KMS-11 (cell line): Measurements from ENCODE around the gene ALPK3.

Experiments used
- H2AFZ ChIP-seq: fragments of 200-600 bp; sonication (generic); 2 replicates; pipeline ENCODE4 v1.6.1; 2016; ENCODE audit warnings: antibody characterized with exemption, mixed run types, low read depth
- H3K27ac ChIP-seq: fragments of 200-600 bp; sonication (generic); 2 replicates; pipeline ENCODE4 v1.6.1; 2016; ENCODE audit warnings: mild to moderate bottlenecking, mixed run types
- H3K27me3 ChIP-seq: fragments of 200-600 bp; sonication (generic); 2 replicates; pipeline ENCODE4 v1.6.1; 2017; ENCODE audit warnings: mild to moderate bottlenecking, low read depth, mixed run types, moderate library complexity; ENCODE audit not compliant: insufficient read depth
- H3K36me3 ChIP-seq: fragments of 200-600 bp; sonication (generic); 2 replicates; pipeline ENCODE4 v1.6.1; 2017; ENCODE audit warnings: mild to moderate bottlenecking, mixed run types; ENCODE audit not compliant: insufficient read depth
- H3K4me1 ChIP-seq: fragments of 200-600 bp; sonication (generic); 2 replicates; pipeline ENCODE4 v1.6.1; 2016; ENCODE audit warnings: mild to moderate bottlenecking, low read depth, mixed run types; ENCODE audit not compliant: poor library complexity, severe bottlenecking
- H3K4me2 ChIP-seq: fragments of 200-600 bp; sonication (generic); 2 replicates; pipeline ENCODE4 v1.7.0; 2016; ENCODE audit warnings: mild to moderate bottlenecking, mixed run types
- H3K4me3 ChIP-seq: fragments of 200-600 bp; sonication (generic); IDR thresholded peaks from 2 replicates; pipeline ENCODE4 v1.6.1; 2017; ENCODE audit warnings: low read depth, low read length, mixed read lengths; ENCODE audit not compliant: insufficient read depth
- H3K79me2 ChIP-seq: fragments of 200-600 bp; sonication (generic); 2 replicates; pipeline ENCODE4 v1.6.1; 2016; ENCODE audit warnings: low read depth, mixed run types; ENCODE audit not compliant: insufficient read depth
- H3K9ac ChIP-seq: fragments of 200-600 bp; sonication (generic); 2 replicates; pipeline ENCODE4 v1.6.1; 2016; ENCODE audit warnings: mild to moderate bottlenecking, mixed run types
- H4K20me1 ChIP-seq: fragments of 200-600 bp; sonication (generic); 2 replicates; pipeline ENCODE4 v1.6.1; 2016; ENCODE audit warnings: mild to moderate bottlenecking, mixed run types; ENCODE audit not compliant: insufficient read depth
- CTCF ChIP-seq: fragments of 200-600 bp; sonication (generic); conservative IDR thresholded peaks from 2 replicates; pipeline ENCODE4 v1.6.1; 2017; ENCODE audit warnings: low read depth, mild to moderate bottlenecking, antibody characterized with exemption, low read length, moderate library complexity, mixed read lengths

The ALPK3 gene

GRCh38 chr15:84827246-84827645 lies 10.1 kb downstream of the ALPK3 start:
- H2AFZ ChIP-seq = no peak overlapping the region
- H3K27me3 ChIP-seq = no peaks in the 10 kb centered on the region
- no peak overlapping the region for H3K4me2 ChIP-seq
- H3K36me3 ChIP-seq = no peaks in the 10 kb centered on the region
- no peak for TF ChIP-seq CTCF
- peaks cover 10% of the 10 kb centered on the region for H3K4me1 ChIP-seq
- no peak overlapping the region for H3K9ac ChIP-seq
- no peaks in the 10 kb centered on the region for H3K79me2 ChIP-seq
- H4K20me1 ChIP-seq = no peaks in the 10 kb centered on the region
- no peak overlapping the region for H3K27ac ChIP-seq
- no peak overlapping the region for H3K4me3 ChIP-seq

GRCh38 chr15:84828086-84828908 lies 11.1 kb downstream of the ALPK3 start:
- no peaks in the 10 kb centered on the region for H3K4me1 ChIP-seq
- H3K4me3 ChIP-seq = no peak overlapping the region
- no peak for TF ChIP-seq CTCF
- H3K79me2 ChIP-seq = no peaks in the 10 kb centered on the region
- H2AFZ ChIP-seq = no peak overlapping the region
- H3K27ac ChIP-seq = no peak overlapping the region
- H3K27me3 ChIP-seq = no peaks in the 10 kb centered on the region
- no peak overlapping the region for H3K9ac ChIP-seq
- no peaks in the 10 kb centered on the region for H3K36me3 ChIP-seq
- no peaks in the 10 kb centered on the region for H4K20me1 ChIP-seq
- no peak overlapping the region for H3K4me2 ChIP-seq

- Histone ChIP-seq H3K4me1 (no peaks in the 10 kb centered on the region), H4K20me1 (no peaks in the 10 kb centered on the region), H3K4me3 (no peak overlapping the region), H3K9ac (no peak overlapping the region), H3K27me3 (no peaks in the 10 kb centered on the region), H2AFZ (no peak overlapping the region), H3K27ac (no peak overlapping the region), H3K36me3 (no peaks in the 10 kb centered on the region), H3K4me2 (no peak overlapping the region), H3K79me2 (no peaks in the 10 kb centered on the region)
- no peak for TF ChIP-seq CTCF
These were observed 12.3 kb downstream of the ALPK3 start for GRCh38 chr15:84829428-84829827.

GRCh38 chr15:84830036-84830435 lies 12.9 kb downstream of the ALPK3 start:
- H3K27ac ChIP-seq = no peak overlapping the region
- no peak overlapping the region for H3K4me3 ChIP-seq
- H3K4me1 ChIP-seq = no peaks in the 10 kb centered on the region
- no peaks in the 10 kb centered on the region for H3K79me2 ChIP-seq
- H2AFZ ChIP-seq = no peak overlapping the region
- no peaks in the 10 kb centered on the region for H4K20me1 ChIP-seq
- no peaks in the 10 kb centered on the region for H3K27me3 ChIP-seq
- no peak for TF ChIP-seq CTCF
- H3K36me3 ChIP-seq = no peaks in the 10 kb centered on the region
- no peak overlapping the region for H3K9ac ChIP-seq
- H3K4me2 ChIP-seq = no peak overlapping the region
